ENCODE measurements around the gene MAP2K2.

The MAP2K2 gene

GRCh38 chr19:4059891-4060620, 63.9 kb downstream of the MAP2K2 start:
- FAIRE-seq, result no peak

- FAIRE-seq, result no peak
Observed at GRCh38 chr19:4059453-4059871, 64.5 kb downstream of the MAP2K2 start.

GRCh38 chr19:4058693-4059452, 65.0 kb downstream of the MAP2K2 start:
- FAIRE-seq, result no peak

GRCh38 chr19:4057931-4058692, 65.8 kb downstream of the MAP2K2 start:
- FAIRE-seq, result no peak

- FAIRE-seq, result no peak
Observed at GRCh38 chr19:4055209-4055552, 68.7 kb downstream of the MAP2K2 start.

GRCh38 chr19:4054441-4055208, 69.3 kb downstream of the MAP2K2 start:
- no peak for FAIRE-seq

- FAIRE-seq, result no peak
Observed at GRCh38 chr19:4053423-4054324, 70.2 kb downstream of the MAP2K2 start.

- no peak for FAIRE-seq
Observed at GRCh38 chr19:4052993-4053422, 70.9 kb downstream of the MAP2K2 start.

GRCh38 chr19:4052114-4052992, 71.6 kb downstream of the MAP2K2 start:
- no peak for FAIRE-seq

GRCh38 chr19:4051175-4052101, 72.5 kb downstream of the MAP2K2 start:
- FAIRE-seq, result no peak

GRCh38 chr19:4049432-4049831, 74.5 kb downstream of the MAP2K2 start:
- no peak for FAIRE-seq

- FAIRE-seq, result no peak
Observed at GRCh38 chr19:4046946-4047683, 76.8 kb downstream of the MAP2K2 start.

GRCh38 chr19:4046362-4046691, 77.6 kb downstream of the MAP2K2 start:
- no peak for FAIRE-seq

GRCh38 chr19:4045597-4046361, 78.1 kb downstream of the MAP2K2 start:
- no peak for FAIRE-seq

- no peak for FAIRE-seq
Observed at GRCh38 chr19:4044990-4045465, 78.9 kb downstream of the MAP2K2 start.

GRCh38 chr19:4043966-4044715, 79.8 kb downstream of the MAP2K2 start:
- no peak for FAIRE-seq

GRCh38 chr19:4043401-4043800, 80.5 kb downstream of the MAP2K2 start:
- FAIRE-seq, result no peak
